Progenitor cell of endocrine pancreas (in vitro differentiated cells): ENCODE measurements around the gene PCNX4. TPM values are rescaled to one million over a fixed set of nuclear protein-coding genes. Genes with fewer than 3 reads are reported as not detected.

ENCODE experiments used
- DNase-seq: peaks from one replicate; pipeline ENCODE4 v3.0.0; 2021; ENCODE audit warnings: low spot score; ENCODE audit not compliant: unreplicated experiment
- H3K27ac Mint-ChIP-seq: 2 replicates; pipeline ENCODE4 v1.8.0; 2021; ENCODE audit warnings: mild to moderate bottlenecking, moderate library complexity, mixed read lengths
- H3K27me3 Mint-ChIP-seq: 2 replicates; pipeline ENCODE4 v1.8.0; 2021; ENCODE audit warnings: mixed read lengths
- H3K36me3 Mint-ChIP-seq: 2 replicates; pipeline ENCODE4 v1.8.0; 2022; ENCODE audit warnings: mixed read lengths; ENCODE audit not compliant: insufficient read depth
- H3K4me1 Mint-ChIP-seq: 2 replicates; pipeline ENCODE4 v1.8.0; 2021; ENCODE audit warnings: low read depth, mixed read lengths
- H3K4me3 Mint-ChIP-seq: 2 replicates; pipeline ENCODE4 v1.8.0; 2021; ENCODE audit warnings: low read depth, mild to moderate bottlenecking, moderate library complexity, mixed read lengths
- H3K9me3 Mint-ChIP-seq: 2 replicates; pipeline ENCODE4 v1.8.0; 2021; ENCODE audit warnings: low read depth, mixed read lengths
- total RNA-seq: library from RNA; stranded (reverse); gene quantifications from 2 replicates; pipeline ENCODE4 v1.2.1, GENCODE V29; 2021
- TF ChIP-seq, protein P1 (sequence below): fragments of 200-600 bp; sonication (generic); IDR thresholded peaks from one replicate; pipeline ENCODE4 v1.5.0; 2021; ENCODE audit warnings: antibody characterized with exemption, mild to moderate bottlenecking; ENCODE audit not compliant: unreplicated experiment

Gene PCNX4
- total RNA-seq, 1 donor from 2014 or later = 85.2 TPM

DNA sequence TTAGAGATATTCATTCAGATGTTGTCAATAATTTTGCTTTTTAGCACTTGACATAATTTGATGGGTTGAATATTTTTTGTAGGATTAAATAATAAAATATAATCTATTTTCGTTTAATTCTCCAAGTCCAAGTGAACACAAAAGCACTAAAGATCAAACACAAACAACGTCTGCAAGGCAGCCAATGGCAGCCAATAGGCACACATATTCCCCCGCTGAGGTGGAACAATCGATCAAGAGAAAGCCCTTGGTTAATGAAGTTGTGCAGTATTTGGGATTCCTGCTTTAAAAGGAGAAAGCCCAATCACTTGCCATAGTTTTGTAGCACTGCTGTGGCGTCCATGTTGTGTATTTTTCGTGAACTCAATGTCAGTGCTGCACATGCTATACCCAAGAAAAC lies 72.0 kb downstream of the PCNX4 start:
- peak overlapping the region; percentile 90 for H3K4me3 Mint-ChIP-seq
- H3K27ac Mint-ChIP-seq = peak overlapping the region; percentile 98
- peaks cover 13% of the 10 kb centered on the region for H3K4me1 Mint-ChIP-seq
- TF ChIP-seq, protein P1, sequence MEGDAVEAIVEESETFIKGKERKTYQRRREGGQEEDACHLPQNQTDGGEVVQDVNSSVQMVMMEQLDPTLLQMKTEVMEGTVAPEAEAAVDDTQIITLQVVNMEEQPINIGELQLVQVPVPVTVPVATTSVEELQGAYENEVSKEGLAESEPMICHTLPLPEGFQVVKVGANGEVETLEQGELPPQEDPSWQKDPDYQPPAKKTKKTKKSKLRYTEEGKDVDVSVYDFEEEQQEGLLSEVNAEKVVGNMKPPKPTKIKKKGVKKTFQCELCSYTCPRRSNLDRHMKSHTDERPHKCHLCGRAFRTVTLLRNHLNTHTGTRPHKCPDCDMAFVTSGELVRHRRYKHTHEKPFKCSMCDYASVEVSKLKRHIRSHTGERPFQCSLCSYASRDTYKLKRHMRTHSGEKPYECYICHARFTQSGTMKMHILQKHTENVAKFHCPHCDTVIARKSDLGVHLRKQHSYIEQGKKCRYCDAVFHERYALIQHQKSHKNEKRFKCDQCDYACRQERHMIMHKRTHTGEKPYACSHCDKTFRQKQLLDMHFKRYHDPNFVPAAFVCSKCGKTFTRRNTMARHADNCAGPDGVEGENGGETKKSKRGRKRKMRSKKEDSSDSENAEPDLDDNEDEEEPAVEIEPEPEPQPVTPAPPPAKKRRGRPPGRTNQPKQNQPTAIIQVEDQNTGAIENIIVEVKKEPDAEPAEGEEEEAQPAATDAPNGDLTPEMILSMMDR = no peak
- DNase-seq = no peak
- peaks cover 1% of the 10 kb centered on the region for H3K36me3 Mint-ChIP-seq
- H3K27me3 Mint-ChIP-seq = peaks cover 3% of the 10 kb centered on the region
- H3K9me3 Mint-ChIP-seq = no peaks in the 10 kb centered on the region

DNA sequence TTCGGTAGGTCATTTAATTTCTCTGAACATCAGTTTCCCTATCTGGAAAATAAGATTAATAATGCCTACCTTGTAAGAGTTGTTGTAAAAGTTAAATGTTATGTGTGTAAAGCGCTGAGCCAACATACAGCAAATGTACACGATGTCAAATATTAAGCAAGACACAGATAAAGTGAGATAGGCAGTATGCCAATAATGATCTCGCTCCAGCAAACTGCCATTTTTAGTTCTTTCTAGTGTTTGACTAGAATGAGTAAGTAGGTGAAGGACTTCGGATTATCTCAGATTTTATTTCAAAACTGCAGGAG lies 72.6 kb downstream of the PCNX4 start:
- TF ChIP-seq, protein P1 = no peak
- no peak for DNase-seq
- Mint-ChIP-seq H3K4me1 (peaks cover 11% of the 10 kb centered on the region), H3K27ac (peak overlapping the region; percentile 98), H3K36me3 (peaks cover 1% of the 10 kb centered on the region), H3K27me3 (peaks cover 3% of the 10 kb centered on the region), H3K4me3 (peak overlapping the region; percentile 90), H3K9me3 (no peaks in the 10 kb centered on the region)

DNA sequence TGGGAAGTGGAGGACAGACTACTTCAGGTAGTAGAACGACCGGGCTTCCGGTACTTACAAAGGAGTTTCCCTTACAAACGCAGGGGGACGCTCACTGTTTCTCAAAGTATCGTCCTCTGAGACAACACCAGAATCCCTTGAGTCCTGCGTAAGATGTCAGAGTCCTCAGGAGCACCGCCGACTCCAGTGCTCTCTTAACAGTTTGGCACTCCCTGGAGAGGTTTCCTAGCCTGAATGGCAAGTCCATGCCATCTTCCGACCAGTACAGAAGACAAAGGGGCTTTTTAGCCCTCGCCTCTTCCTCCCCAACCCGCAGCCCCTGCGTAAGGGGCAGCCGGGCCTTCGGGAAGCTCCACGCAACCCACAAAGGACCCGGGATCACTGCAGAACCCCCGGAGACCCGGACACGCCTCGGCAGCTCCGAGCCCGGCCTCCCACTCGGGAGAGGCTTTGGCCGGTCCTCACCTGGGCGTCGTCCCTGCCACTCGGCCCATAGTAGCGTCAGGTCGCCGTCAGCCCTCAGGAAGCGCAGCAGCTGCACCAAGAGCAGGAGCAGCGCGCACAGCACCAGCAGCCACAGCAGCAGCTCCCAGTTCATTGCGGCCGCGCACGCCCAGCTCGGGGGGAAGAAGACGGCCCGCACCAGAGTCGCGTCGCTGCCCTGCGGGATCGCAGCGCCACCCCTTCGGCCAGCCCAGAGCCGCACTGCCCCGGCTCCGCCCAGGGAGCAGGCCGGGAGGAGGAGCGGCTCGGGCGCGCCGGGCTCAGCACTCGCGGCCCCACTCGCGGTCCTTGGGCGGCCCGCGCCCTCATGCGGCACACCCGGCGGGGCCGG lies 73.2 kb downstream of the PCNX4 start, which contains the start of gene DHRS7:
TSS of gene DHRS7 (minus strand) at position 687 of the 835 bp plus-strand sequence. CDS start at position 598, 89 bp downstream.
- no peaks in the 10 kb centered on the region for H3K9me3 Mint-ChIP-seq

DNA sequence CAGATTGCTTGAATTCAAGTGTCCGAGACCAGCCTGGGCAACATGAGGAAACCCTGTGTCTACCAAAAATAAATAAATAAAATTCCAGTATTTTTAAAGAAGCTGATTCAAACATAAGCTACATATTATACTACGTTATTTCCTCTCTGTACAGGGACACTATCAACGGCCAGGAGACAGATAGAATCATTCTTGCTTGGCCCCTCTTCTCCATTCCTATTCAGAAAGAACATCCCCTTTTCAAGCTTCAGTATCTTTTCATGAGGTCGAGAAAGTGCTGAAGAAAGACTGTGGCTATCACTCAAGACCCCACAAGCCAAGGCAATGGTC lies 73.8 kb downstream of the PCNX4 start:
- Mint-ChIP-seq H3K27ac (peak overlapping the region; percentile 82), H3K4me1 (peaks cover 11% of the 10 kb centered on the region), H3K9me3 (no peaks in the 10 kb centered on the region), H3K4me3 (peak overlapping the region; percentile 71), H3K36me3 (peaks cover 1% of the 10 kb centered on the region), H3K27me3 (peaks cover 3% of the 10 kb centered on the region)
- no peak for DNase-seq
- TF ChIP-seq, protein P1 = no peak

More for the DNA sequence above, 73.2 kb downstream of the PCNX4 start, which contains the start of gene DHRS7:
- H3K36me3 Mint-ChIP-seq = peaks cover 1% of the 10 kb centered on the region
- peak within 1 kb of the TSS; percentile 90 for H3K4me3 Mint-ChIP-seq
- peak within 1 kb of the TSS; percentile 98 for H3K27ac Mint-ChIP-seq
- TF ChIP-seq, protein P1 = peak; percentile 55
- DNase-seq = peak; percentile 72
- H3K4me1 Mint-ChIP-seq = peaks cover 11% of the 10 kb centered on the region
- H3K27me3 Mint-ChIP-seq = peaks cover 3% of the 10 kb centered on the region

DNA sequence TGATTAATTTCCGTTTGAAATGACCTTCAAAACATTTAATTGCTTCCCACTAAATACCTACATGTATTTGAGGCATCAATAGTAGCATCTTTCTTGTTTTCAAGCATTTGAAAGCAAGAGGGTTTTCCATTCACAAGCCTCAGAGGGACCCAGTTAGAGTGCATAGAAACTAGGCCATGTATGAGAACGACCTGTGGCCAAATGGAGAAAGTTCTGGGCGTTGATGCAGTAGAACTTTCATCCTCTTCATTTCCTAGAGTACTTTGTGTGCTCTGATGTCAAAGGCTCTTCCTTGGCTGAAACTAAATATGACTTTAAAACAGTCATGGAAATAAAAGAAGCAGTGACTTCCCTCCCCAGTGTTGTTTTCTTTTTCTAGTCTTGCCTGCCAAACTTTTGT lies 74.4 kb downstream of the PCNX4 start:
- H3K4me1 Mint-ChIP-seq = peaks cover 15% of the 10 kb centered on the region
- no peak for DNase-seq
- TF ChIP-seq, protein P1 = no peak
- H3K4me3 Mint-ChIP-seq = peak overlapping the region; percentile 71
- H3K36me3 Mint-ChIP-seq = no peaks in the 10 kb centered on the region
- peaks cover 4% of the 10 kb centered on the region for H3K9me3 Mint-ChIP-seq
- peaks cover 3% of the 10 kb centered on the region for H3K27me3 Mint-ChIP-seq
- peak overlapping the region; percentile 82 for H3K27ac Mint-ChIP-seq
